Stimulated activated naive CD8-positive, alpha-beta T cell treated with anti-CD3 and anti-CD28 coated beads, Interleukin-15, Interleukin-2, amounts not matched to agents 100 ng/mL and 50 ng/mL, for 24 hours (primary cell): ENCODE measurements around the gene SNAP23.

Experiments
- H3K27ac Mint-ChIP-seq: one replicate; pipeline ENCODE4 v1.8.0; 2021; ENCODE audit warnings: mild to moderate bottlenecking, mixed read lengths
- H3K27me3 Mint-ChIP-seq: one replicate; pipeline ENCODE4 v1.8.0; 2021; ENCODE audit warnings: mixed read lengths
- H3K36me3 Mint-ChIP-seq: one replicate; pipeline ENCODE4 v1.8.0; 2021; ENCODE audit warnings: low read depth, mixed read lengths
- H3K4me1 Mint-ChIP-seq: one replicate; pipeline ENCODE4 v1.8.0; 2021; ENCODE audit warnings: low read depth, mixed read lengths
- H3K4me3 Mint-ChIP-seq: one replicate; pipeline ENCODE4 v1.8.0; 2021; ENCODE audit warnings: mild to moderate bottlenecking, mixed read lengths
- H3K9me3 Mint-ChIP-seq: one replicate; pipeline ENCODE4 v1.8.0; 2021; ENCODE audit warnings: mixed read lengths

SNAP23 gene

DNA sequence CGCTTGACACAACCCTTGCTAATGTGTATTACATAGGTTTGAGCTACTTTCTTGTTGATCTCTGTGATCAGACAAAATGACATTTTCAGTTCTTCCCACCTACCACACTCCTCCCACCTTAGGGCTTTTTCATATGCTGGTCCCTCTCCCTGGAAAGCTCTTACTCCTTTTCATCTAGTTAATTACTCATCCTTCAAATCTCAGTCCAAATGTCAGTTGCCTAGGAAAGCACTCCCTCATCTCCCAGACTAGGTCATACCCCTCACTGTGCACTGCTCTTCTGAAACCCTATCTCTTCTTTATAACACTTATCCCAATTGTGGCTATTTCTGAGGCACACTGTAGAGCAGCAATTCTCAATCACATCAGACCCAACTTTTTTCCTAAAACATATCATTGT lies 11.8 kb upstream of the SNAP23 start:
- H3K4me1 Mint-ChIP-seq = peaks cover 31% of the 10 kb centered on the region
- no peak overlapping the region for H3K4me3 Mint-ChIP-seq
- no peaks in the 10 kb centered on the region for H3K27me3 Mint-ChIP-seq
- H3K9me3 Mint-ChIP-seq = peaks cover 4% of the 10 kb centered on the region
- H3K36me3 Mint-ChIP-seq = peaks cover 27% of the 10 kb centered on the region
- no peak overlapping the region for H3K27ac Mint-ChIP-seq

DNA sequence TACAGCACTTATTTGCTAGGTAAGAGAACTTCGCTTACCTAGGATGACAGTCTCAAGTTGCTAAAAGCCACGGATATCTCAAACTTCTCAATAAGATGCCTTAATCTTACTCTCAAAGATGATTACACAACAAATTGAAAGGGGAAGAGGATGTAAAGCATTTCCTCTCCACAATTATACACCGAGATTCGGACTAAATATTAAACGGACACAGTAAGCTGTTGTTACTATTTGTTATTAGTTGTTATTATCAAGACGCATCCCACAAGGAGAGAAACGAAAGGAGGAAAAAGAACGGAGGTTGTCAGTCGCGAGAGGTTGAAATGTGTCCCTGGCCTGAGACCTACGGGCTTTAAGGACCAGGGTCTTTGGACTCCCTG lies 5.2 kb upstream of the SNAP23 start:
- Mint-ChIP-seq H3K36me3 (peaks cover 7% of the 10 kb centered on the region), H3K27me3 (no peaks in the 10 kb centered on the region), H3K4me1 (peaks cover 55% of the 10 kb centered on the region), H3K9me3 (no peaks in the 10 kb centered on the region), H3K4me3 (peak overlapping the region; percentile 97), H3K27ac (peak overlapping the region; percentile 95)

DNA sequence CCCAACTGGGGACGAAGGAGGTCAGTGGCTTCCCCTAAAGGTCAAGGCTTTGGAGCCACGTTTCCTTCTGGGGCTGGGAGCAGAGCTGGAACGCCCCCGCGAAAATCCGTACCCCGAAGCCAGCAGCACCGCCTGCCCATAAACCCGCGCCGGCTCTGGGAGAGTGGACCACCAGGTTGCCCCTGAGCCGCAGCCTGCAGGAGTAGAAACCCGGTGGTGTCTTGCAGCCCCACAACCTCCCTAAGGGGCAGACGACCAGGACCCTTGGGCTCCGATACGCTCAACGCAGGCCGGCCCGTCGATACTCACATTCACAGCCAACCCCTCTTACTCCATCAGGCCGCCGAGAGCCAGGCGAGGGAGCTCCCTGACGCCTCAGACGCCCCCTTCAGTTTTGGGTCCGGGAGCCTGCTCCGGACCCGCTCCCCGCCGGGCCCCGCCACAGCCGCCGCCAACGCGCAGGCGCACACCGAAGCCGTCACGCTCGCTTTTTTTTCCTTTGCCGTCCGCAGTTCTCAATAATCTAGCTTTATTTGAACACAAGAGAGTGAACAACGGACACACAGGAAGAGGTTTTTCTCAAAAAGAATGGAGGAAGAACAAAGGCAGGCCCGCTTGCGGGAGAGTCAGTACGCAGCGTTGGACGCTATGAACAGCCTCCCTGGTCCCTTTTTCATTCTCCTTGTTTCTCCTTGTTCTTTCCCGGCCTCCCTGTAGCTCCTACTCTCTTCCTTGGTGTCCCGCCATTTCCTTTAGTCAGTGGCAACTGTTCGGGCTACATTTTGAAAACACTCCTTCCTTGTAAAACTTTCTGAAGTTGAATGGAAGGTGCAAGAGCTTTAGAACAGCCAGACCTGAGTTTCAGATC lies 4.5 kb upstream of the SNAP23 start, which contains the start of gene ZNF106:
TSS of gene ZNF106 (minus strand) at position 471 of the 868 bp plus-strand sequence. CDS start 18,852 bp downstream, outside the sequence.
- Mint-ChIP-seq H3K9me3 (no peaks in the 10 kb centered on the region), H3K27me3 (no peaks in the 10 kb centered on the region), H3K4me3 (peak within 1 kb of the TSS; percentile 97), H3K36me3 (peaks cover 4% of the 10 kb centered on the region), H3K4me1 (peaks cover 58% of the 10 kb centered on the region), H3K27ac (peak within 1 kb of the TSS; percentile 95)

DNA sequence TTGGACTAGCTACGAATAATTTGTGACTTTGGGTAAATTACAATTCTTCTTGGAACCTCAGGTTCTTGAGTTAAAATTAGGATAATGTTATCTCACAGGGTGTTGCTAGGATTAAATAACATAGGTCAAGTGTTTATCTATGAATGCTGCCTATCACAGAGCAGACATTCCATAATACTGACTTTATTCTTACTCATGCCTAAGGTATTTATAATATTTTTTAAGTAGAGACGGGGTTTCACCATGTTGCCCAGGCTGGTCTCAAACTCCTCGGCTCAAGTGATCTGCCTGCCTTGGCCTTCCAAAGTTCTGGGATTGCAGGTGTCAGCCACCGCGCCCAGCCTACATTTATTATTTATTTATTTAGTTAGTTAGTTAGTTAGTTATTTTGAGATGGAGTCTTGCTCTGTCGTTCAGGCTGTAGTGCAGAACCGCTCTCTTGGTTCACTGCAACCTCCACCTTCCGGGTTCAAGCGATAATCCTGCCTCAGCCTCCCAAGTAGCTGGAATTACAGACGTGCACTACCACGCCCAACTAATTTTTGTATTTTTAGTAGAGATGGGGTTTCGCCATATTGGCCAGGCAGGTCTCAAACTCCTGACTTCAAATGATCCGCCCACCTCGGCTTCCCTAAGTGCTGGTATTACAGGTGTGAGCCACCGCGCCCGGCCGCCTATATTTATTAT lies 3.8 kb upstream of the SNAP23 start:
- peaks cover 4% of the 10 kb centered on the region for H3K36me3 Mint-ChIP-seq
- H3K4me3 Mint-ChIP-seq = peak overlapping the region; percentile 97
- H3K27ac Mint-ChIP-seq = peak overlapping the region; percentile 95
- peaks cover 66% of the 10 kb centered on the region for H3K4me1 Mint-ChIP-seq
- H3K9me3 Mint-ChIP-seq = no peaks in the 10 kb centered on the region
- H3K27me3 Mint-ChIP-seq = no peaks in the 10 kb centered on the region

DNA sequence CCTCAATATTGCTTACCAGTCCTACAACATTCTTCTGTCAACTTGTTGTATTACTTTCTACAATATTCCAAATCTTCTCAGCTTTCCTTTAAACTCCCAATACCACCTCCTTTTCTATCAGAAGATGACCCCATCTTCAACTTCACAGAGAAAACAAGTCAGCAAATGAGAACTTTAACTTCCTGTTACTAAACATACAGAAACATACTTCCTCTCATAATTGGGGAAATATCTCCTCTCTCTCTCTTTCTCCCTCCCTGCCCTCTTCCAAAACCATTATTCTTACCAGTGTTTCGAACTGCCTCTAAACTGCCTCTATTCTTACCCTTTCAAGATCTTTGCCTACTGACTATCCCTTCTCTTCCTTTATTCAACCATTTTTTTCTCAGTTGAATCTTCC lies 1.8 kb upstream of the SNAP23 start:
- Mint-ChIP-seq H3K27me3 (no peaks in the 10 kb centered on the region), H3K36me3 (no peaks in the 10 kb centered on the region), H3K4me1 (peaks cover 67% of the 10 kb centered on the region), H3K27ac (peak overlapping the region; percentile 63), H3K9me3 (no peaks in the 10 kb centered on the region), H3K4me3 (no peak overlapping the region)

DNA sequence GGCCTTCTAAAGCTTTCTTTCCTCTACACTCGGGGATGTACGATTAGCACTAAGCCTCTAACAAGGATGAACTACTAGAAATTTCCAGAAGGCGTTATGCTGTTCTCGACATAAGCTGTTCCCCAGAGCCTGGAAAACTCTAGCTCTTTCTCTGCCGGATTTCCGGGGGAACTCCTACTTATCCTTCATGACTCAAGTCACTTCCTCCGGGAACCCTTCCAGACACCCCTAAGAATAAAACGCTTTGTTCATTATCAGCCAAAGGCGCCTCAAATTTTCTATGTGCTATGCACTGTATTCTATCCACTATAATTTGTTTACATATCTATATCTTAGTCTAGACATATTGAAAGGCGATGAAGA lies 455 bp upstream of the SNAP23 start:
- Mint-ChIP-seq H3K4me1 (peaks cover 72% of the 10 kb centered on the region), H3K4me3 (peak overlapping the region; percentile 99), H3K9me3 (no peaks in the 10 kb centered on the region), H3K36me3 (no peaks in the 10 kb centered on the region), H3K27ac (peak overlapping the region; percentile 94), H3K27me3 (no peaks in the 10 kb centered on the region)

DNA sequence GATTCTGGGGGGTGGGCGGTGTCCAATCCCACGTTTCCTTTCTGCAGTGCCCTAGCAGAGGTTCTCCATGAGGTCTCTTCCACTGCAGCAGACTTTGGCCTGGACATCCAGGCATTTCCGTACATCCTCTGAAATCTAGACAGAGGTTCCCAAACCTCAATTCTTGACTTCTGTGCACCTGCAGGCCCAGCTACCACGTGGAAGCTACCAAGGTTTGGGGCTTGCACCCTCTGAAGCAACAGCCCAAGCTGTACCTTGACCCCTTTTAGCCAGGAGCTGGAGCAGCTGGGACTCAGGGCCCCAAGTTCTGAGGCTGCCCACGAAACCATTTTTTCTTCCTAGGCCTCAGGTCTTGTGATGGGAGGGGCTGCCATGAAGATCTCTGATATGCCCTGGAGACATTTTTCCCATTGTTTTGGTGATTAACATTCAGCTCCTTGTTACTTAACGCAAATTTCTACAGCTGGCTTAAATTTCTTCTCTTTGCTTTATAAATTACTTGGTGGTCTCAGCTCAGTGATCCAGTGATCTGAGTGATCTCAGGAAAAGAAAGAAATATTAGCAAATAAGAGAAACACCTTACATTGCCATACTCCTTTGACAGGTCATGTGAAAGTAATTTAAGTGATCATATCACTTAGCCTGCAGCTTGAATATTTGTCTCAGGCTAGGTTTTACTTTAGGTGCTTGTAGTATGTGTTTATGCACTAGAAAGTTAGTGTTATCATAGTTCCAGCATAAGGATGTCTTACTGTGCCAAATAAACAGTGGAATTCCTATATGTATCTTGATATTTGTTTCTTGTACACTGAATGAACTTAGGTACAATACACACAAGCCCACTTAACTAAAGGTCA lies 3.0 kb downstream of the SNAP23 start:
- peaks cover 70% of the 10 kb centered on the region for H3K4me1 Mint-ChIP-seq
- peak overlapping the region; percentile 37 for H3K27ac Mint-ChIP-seq
- no peak overlapping the region for H3K4me3 Mint-ChIP-seq
- no peaks in the 10 kb centered on the region for H3K9me3 Mint-ChIP-seq
- no peaks in the 10 kb centered on the region for H3K27me3 Mint-ChIP-seq
- H3K36me3 Mint-ChIP-seq = no peaks in the 10 kb centered on the region

DNA sequence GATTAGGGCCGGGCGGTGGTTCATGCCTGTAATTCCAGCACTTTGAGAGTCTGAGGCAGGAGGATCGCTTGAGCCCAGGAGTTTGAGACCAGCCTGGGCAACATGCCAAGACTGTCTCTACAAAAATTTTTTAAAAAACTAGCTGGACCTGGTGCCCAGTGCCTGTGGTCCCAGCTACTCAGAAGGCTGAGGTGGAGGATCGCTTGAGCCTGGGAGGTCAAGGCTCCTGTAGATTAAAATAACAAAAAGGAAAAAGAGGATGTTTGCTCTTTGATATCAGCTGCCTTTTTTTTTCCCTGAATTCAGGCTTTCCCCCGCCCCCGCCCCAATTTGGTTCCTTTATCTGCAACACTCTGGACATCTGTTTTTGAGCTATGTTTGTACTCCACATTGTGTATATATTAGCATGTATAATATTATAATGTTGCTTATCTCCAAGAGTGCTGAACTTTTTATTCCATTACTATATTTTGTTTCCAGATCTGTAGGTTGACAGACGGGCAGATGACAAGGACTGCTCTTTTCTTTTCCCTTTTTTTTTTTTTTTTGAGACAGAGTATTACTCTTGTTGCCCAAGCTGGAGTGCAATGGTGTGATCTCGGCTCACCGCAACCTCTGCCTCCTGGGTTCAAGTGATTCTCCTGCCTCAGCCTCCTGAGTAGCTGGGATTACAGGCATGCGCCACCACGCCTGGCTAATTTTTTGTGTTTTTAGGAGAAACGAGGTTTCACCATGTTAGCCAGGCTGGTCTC lies 4.6 kb downstream of the SNAP23 start:
- H3K4me1 Mint-ChIP-seq = peaks cover 62% of the 10 kb centered on the region
- peak overlapping the region; percentile 55 for H3K27ac Mint-ChIP-seq
- no peaks in the 10 kb centered on the region for H3K9me3 Mint-ChIP-seq
- H3K36me3 Mint-ChIP-seq = no peaks in the 10 kb centered on the region
- no peaks in the 10 kb centered on the region for H3K27me3 Mint-ChIP-seq
- no peak overlapping the region for H3K4me3 Mint-ChIP-seq

DNA sequence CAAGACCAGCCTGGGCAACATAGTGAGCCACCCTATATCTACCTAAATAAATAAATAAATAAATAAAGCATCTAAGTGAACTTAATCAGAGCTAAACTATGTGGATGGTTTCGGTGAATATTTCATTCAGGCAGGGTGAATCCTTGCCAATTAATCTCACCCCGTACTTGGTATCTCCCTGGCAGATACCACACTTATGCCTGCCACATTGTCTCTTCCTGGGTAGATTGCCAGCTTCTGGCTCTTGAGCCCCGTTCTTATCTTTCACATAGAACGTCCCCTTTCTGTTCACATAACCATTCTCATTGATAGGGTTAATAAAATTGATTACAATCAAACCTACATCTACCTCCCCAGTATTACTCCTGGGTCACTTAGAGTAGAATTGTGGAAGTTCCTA lies 7.0 kb downstream of the SNAP23 start:
- Mint-ChIP-seq H3K4me3 (no peak overlapping the region), H3K27ac (no peak overlapping the region), H3K36me3 (no peaks in the 10 kb centered on the region), H3K27me3 (no peaks in the 10 kb centered on the region), H3K4me1 (peaks cover 43% of the 10 kb centered on the region), H3K9me3 (no peaks in the 10 kb centered on the region)

DNA sequence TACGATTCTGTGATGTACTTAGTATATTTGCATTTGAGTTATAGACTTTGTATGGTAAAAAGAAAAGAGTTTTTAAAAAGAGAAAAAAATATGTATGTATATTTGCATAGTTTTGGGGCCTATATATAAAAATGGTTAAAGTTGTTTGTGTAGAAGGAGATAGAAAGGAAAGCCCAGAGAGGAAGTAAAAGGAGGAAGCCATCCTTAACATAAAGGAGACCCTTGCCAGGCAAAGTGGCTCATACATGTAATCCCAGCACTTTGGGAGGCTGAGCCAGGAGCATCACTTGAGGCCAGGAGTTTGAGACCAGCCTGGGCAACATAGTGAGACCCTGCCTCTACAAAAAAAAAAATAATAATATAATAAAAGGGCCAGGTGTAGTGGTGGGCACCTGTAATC lies 8.4 kb downstream of the SNAP23 start:
- Mint-ChIP-seq H3K27me3 (no peaks in the 10 kb centered on the region), H3K27ac (no peak overlapping the region), H3K36me3 (peaks cover 1% of the 10 kb centered on the region), H3K4me1 (peaks cover 29% of the 10 kb centered on the region), H3K4me3 (no peak overlapping the region), H3K9me3 (no peaks in the 10 kb centered on the region)

DNA sequence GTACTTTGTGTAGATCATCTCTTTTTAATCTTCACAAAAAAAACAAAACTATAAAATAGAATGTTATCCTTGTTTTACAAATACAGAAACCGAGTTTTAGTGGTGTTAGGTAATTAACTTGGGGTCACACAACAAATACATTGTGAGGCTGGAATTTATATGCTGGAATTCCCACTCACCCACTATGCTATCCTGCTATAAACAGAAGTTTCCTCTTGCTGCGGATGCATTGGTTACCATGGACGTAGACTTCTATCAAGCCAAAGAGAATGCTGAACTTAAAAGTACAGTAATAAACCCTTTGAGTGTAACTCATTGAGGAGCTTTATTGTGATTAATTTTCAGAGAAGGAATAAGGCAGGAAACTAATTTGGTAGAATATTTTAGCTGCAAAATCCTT lies 9.2 kb downstream of the SNAP23 start:
- no peak overlapping the region for H3K27ac Mint-ChIP-seq
- H3K27me3 Mint-ChIP-seq = no peaks in the 10 kb centered on the region
- peaks cover 24% of the 10 kb centered on the region for H3K4me1 Mint-ChIP-seq

DNA sequence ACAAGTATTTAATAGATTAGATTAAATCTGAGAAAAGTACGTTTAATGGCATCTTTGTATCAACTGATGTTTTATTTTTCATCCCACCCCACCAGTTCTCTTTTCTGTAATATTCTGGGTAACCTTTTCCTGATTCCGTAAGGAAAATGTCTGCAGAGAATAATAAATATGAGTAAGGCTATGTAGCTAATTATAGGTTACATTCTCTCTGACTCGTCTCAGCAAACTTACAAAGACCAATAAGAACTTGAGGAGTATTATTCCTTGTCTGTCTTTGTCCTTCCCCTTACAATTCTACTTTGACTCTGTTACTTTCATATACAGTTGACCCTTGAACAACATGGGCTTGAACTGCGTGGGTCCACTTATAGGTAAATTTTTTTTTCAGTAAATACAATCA lies 12.1 kb downstream of the SNAP23 start:
- peaks cover 3% of the 10 kb centered on the region for H3K36me3 Mint-ChIP-seq
- peaks cover 10% of the 10 kb centered on the region for H3K4me1 Mint-ChIP-seq
- no peaks in the 10 kb centered on the region for H3K27me3 Mint-ChIP-seq
- no peaks in the 10 kb centered on the region for H3K9me3 Mint-ChIP-seq
- H3K4me3 Mint-ChIP-seq = no peak overlapping the region
- H3K27ac Mint-ChIP-seq = no peak overlapping the region

More for the DNA sequence above, 9.2 kb downstream of the SNAP23 start:
- Mint-ChIP-seq H3K4me3 (no peak overlapping the region), H3K36me3 (peaks cover 3% of the 10 kb centered on the region), H3K9me3 (no peaks in the 10 kb centered on the region)

DNA sequence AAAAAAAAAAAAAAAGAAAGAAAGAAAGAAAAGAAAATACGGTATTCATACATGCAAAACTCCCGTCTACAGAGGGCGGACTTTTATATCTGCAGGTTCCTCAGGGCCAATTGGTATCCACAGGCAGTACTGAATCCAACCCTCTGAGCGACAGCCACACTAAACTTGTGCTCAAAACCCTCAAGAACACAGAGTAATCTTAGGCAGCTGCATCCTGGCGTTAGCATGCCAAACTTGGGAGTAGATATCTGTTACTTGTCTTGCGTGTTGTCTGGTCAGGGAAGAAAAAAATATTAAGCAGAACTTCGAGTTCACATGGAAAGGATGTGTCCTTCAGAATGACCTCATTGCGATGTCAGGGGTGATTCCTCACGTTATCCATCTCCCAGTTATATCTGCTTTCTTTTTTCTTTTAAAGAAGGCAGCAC lies 12.8 kb downstream of the SNAP23 start:
- no peak overlapping the region for H3K27ac Mint-ChIP-seq
- no peaks in the 10 kb centered on the region for H3K9me3 Mint-ChIP-seq
- peaks cover 8% of the 10 kb centered on the region for H3K36me3 Mint-ChIP-seq
- peaks cover 8% of the 10 kb centered on the region for H3K4me1 Mint-ChIP-seq
- H3K27me3 Mint-ChIP-seq = no peaks in the 10 kb centered on the region
- H3K4me3 Mint-ChIP-seq = no peak overlapping the region

DNA sequence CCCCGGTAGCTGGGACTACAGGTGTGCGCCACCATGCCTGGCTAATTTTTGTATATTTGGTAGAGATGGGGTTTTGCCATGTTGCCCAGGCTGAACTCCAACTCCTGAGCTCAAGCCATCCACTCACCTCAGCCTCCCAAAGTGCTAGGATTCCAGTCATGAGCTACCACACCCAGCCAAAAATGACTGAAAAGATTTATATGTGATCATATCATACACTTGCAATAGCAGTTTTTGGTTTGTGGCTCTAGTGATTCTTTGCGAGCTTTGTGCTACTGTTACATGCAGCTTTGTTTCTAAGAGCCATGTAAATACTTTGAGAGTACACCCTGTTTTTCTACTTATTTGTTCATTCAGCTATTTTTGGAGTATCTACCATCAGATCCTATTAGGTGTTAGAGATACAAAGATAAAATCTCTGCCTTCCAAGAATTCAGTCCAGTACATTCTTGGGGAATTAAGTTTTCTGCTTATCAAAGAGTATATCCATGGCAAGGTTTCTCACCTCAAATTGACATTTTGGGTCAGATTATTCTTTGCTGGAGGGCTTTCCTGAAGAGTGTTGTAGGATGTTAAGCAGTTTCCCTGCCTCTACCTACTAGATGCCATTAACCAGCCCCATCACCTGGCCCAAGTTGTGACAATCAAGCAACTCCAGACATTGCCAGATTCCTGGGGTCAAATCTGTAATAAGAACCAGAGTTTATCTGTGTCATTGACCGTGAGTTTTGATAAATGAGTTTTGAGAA lies 15.0 kb downstream of the SNAP23 start:
- no peak overlapping the region for H3K4me3 Mint-ChIP-seq
- H3K4me1 Mint-ChIP-seq = no peaks in the 10 kb centered on the region
- no peak overlapping the region for H3K27ac Mint-ChIP-seq
- no peaks in the 10 kb centered on the region for H3K9me3 Mint-ChIP-seq
- peaks cover 20% of the 10 kb centered on the region for H3K36me3 Mint-ChIP-seq
- no peaks in the 10 kb centered on the region for H3K27me3 Mint-ChIP-seq
